ENCODE measurements around the gene APBB1IP. TPM values are rescaled to one million over a fixed set of nuclear protein-coding genes. Genes with fewer than 3 reads are reported as not detected.
A peak's percentile ranks its signal among the peaks of the same experiment; 100 is the strongest.

The APBB1IP gene
- total RNA-seq, 4 donors from 2014 or later: 3.3 to 32.2 (median 4.9) TPM

- Histone ChIP-seq H3K36me3 (no peaks in the 10 kb centered on the region), H3K27me3 (no peaks in the 10 kb centered on the region), H3K27ac (no peak overlapping the region), H3K9me3 (no peaks in the 10 kb centered on the region), H3K4me3 (no peak overlapping the region), H3K4me1 (no peaks in the 10 kb centered on the region)
- no peak for DNase-seq
- TF ChIP-seq CTCF (IDR thresholded peaks at IDR 0.05) (no peak), POLR2A (IDR thresholded peaks at IDR 0.05) (no peak)
These were observed 87.4 kb downstream of the APBB1IP start for GRCh38 chr10:26525586-26525985.

GRCh38 chr10:26527018-26527417 is 88.9 kb downstream of the APBB1IP start:
- DNase-seq: no peak
- H3K4me3 ChIP-seq: no peak overlapping the region
- H3K27ac ChIP-seq: no peak overlapping the region
- no peaks in the 10 kb centered on the region for H3K36me3 ChIP-seq
- H3K4me1 ChIP-seq: no peaks in the 10 kb centered on the region
- no peaks in the 10 kb centered on the region for H3K9me3 ChIP-seq
- no peak for TF ChIP-seq POLR2A (IDR thresholded peaks at IDR 0.05)
- TF ChIP-seq CTCF (IDR thresholded peaks at IDR 0.05): no peak
- H3K27me3 ChIP-seq: no peaks in the 10 kb centered on the region

GRCh38 chr10:26528048-26528447 is 89.9 kb downstream of the APBB1IP start:
- Histone ChIP-seq H3K27ac (no peak overlapping the region), H3K36me3 (no peaks in the 10 kb centered on the region), H3K4me1 (no peaks in the 10 kb centered on the region), H3K27me3 (no peaks in the 10 kb centered on the region), H3K4me3 (no peak overlapping the region), H3K9me3 (no peaks in the 10 kb centered on the region)
- TF ChIP-seq POLR2A (IDR thresholded peaks at IDR 0.05) (no peak), CTCF (IDR thresholded peaks at IDR 0.05) (no peak)
- no peak for DNase-seq

DNA sequence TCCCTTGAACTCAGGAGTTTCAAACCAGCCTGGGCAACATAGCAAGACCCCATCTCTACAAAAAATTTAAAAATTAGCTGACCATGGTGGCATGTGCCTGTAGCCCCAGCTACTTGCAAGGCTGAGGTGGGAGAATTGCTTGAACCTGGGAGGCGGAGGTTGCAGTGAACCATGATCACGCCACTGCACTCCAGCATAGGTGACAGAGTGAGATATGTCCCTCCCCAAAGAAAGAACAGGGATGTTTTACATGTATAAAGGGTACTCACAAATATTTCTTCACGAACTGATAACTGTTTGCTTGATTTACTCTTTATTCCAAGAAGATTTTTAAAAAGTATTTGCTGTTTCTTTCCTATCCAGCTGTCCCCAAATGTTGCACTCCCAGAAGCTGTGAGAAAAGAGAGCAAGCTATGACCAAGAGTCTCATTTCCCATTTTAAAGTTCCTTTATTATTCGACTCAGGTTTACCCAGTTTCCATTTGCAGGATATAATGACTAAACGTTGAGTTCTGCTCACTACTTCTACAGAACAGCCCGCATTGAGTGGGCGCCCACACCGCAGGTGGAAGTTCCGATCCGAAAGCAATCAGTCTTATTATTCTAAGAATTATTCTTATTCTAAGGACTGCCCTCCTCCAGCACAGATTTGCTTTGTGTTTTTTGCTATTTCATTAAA is 90.7 kb downstream of the APBB1IP start:
- Histone ChIP-seq H3K27me3 (no peaks in the 10 kb centered on the region), H3K4me3 (no peak overlapping the region), H3K36me3 (no peaks in the 10 kb centered on the region), H3K27ac (no peak overlapping the region), H3K4me1 (no peaks in the 10 kb centered on the region), H3K9me3 (no peaks in the 10 kb centered on the region)
- TF ChIP-seq POLR2A (IDR thresholded peaks at IDR 0.05): no peak
- TF ChIP-seq CTCF (IDR thresholded peaks at IDR 0.05): no peak
- no peak for DNase-seq

GRCh38 chr10:26534384-26534783 is 96.2 kb downstream of the APBB1IP start:
- TF ChIP-seq POLR2A (IDR thresholded peaks at IDR 0.05): no peak
- TF ChIP-seq CTCF (IDR thresholded peaks at IDR 0.05): no peak
- no peak for DNase-seq
- no peak overlapping the region for H3K4me3 ChIP-seq
- no peaks in the 10 kb centered on the region for H3K36me3 ChIP-seq
- no peak overlapping the region for H3K27ac ChIP-seq
- H3K9me3 ChIP-seq: no peaks in the 10 kb centered on the region
- no peaks in the 10 kb centered on the region for H3K4me1 ChIP-seq
- H3K27me3 ChIP-seq: no peaks in the 10 kb centered on the region

DNA sequence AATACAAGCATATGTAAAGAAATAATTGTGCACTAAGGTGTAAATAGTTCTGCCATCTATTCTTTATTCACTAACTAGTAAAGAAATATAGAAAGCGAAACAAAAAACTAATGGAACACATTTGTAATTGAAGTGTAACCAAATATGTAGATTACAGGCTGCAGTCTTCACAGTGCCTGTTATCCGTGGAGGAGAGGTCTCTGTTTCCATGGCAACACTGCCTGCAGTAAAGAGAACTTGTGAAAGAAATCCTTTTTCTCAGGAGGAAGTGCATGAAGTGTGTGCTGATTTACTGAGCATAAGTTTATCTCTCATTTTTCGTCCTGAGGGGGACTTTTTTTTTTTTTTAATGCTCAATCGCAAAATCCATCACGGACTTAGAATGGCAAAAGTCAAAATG is 102.5 kb downstream of the APBB1IP start:
- Histone ChIP-seq H3K4me3 (no peak overlapping the region), H3K4me1 (no peaks in the 10 kb centered on the region), H3K27me3 (no peaks in the 10 kb centered on the region)

More for the DNA sequence above, 102.5 kb downstream of the APBB1IP start:
- TF ChIP-seq POLR2A (IDR thresholded peaks at IDR 0.05): no peak
- no peak for TF ChIP-seq CTCF (IDR thresholded peaks at IDR 0.05)
- H3K36me3 ChIP-seq: no peaks in the 10 kb centered on the region
- H3K9me3 ChIP-seq: no peaks in the 10 kb centered on the region
- H3K27ac ChIP-seq: no peak overlapping the region
- peak in 1 of 3 donors; percentile 34 for DNase-seq
